K562 (cell line): ENCODE results near the gene SUGP1. TPM values are rescaled to one million over a fixed set of nuclear protein-coding genes. Genes with fewer than 3 reads are reported as not detected.

ENCODE experiments used
- BHLHE40 ChIP-seq: IDR thresholded peaks from 2 replicates; pipeline ENCODE4 v1.6.1; 2011; ENCODE audit warnings: low read length, improper control_type of control experiment
- FIP1L1 ChIP-seq: fragments of 200-400 bp; formaldehyde crosslinking; IDR thresholded peaks from 2 replicates; pipeline ENCODE4 v1.6.1; 2018; ENCODE audit warnings: mild to moderate bottlenecking, low read depth, low read length; ENCODE audit not compliant: poor library complexity, severe bottlenecking
- ILK ChIP-seq: fragments of 450-650 bp; IDR thresholded peaks from 2 replicates; pipeline ENCODE4 v1.6.1; 2016; ENCODE audit warnings: missing genetic modification characterization, low read depth, mild to moderate bottlenecking, missing compliant biosample characterization, moderate library complexity, borderline replicate concordance
- KDM2B ChIP-seq: fragments of 250-450 bp; sonication (Bioruptor Pico); IDR thresholded peaks from 2 replicates; pipeline ENCODE4 v1.8.0; 2021; ENCODE audit warnings: mild to moderate bottlenecking, moderate library complexity
- MAZ ChIP-seq, 2 experiments: fragments of 450-650 bp in 1 of 2; sonication (generic) in 1 of 2; formaldehyde crosslinking; IDR thresholded peaks in 1 of 2; conservative IDR thresholded peaks in 1 of 2; 2 replicates each; pipeline versions ENCODE4 v1.4.0 to v1.5.0; 2020; ENCODE audit warnings: mild to moderate bottlenecking in 1 of 2, missing genetic modification reagents in 1 of 2
- NFIX ChIP-seq: fragments of 250-450 bp; sonication (Bioruptor Pico); IDR thresholded peaks from 2 replicates; pipeline ENCODE4 v1.4.0; 2020; ENCODE audit warnings: low read depth, mild to moderate bottlenecking, moderate library complexity
- PYGO2 ChIP-seq: fragments of 450-650 bp; IDR thresholded peaks from 2 replicates; pipeline ENCODE4 v1.6.1; 2016; ENCODE audit warnings: mild to moderate bottlenecking, missing genetic modification characterization, moderate library complexity, missing compliant biosample characterization
- RBM25 ChIP-seq: fragments of 200-400 bp; formaldehyde crosslinking; IDR thresholded peaks from 2 replicates; pipeline ENCODE4 v1.6.1; 2018; ENCODE audit warnings: low read length, low read depth, moderate library complexity; ENCODE audit not compliant: severe bottlenecking
- SMARCA4 ChIP-seq: fragments of 450-650 bp; IDR thresholded peaks from 2 replicates; pipeline ENCODE4 v1.6.1; 2016
- TCF7 ChIP-seq: sonication (generic); IDR thresholded peaks from 2 replicates; pipeline ENCODE4 v1.6.1; 2016; ENCODE audit warnings: antibody characterized with exemption, borderline replicate concordance
- ZNF124 ChIP-seq: sonication (generic); formaldehyde crosslinking; IDR thresholded peaks from 2 replicates; pipeline ENCODE4 v1.8.1; 2022; ENCODE audit warnings: missing genetic modification reagents
- ZNF146 ChIP-seq: IDR thresholded peaks from one replicate; pipeline ENCODE4 v1.6.1; 2018; ENCODE audit warnings: missing compliant biosample characterization; ENCODE audit not compliant: unreplicated experiment
- ZNF444 ChIP-seq: fragments of 250-450 bp; sonication (Bioruptor Pico); IDR thresholded peaks from 2 replicates; pipeline ENCODE4 v1.4.0; 2020; ENCODE audit warnings: mild to moderate bottlenecking, moderate library complexity
- ZNF561 ChIP-seq: fragments of 450-650 bp; formaldehyde crosslinking; conservative IDR thresholded peaks from 2 replicates; pipeline ENCODE4 v1.4.0; 2020; ENCODE audit warnings: mild to moderate bottlenecking, moderate library complexity
- polyA plus RNA-seq, 8 experiments: library from polyadenylated mRNA; depleted of rRNA in 4 of 8; stranded (reverse) in 5 of 8; unstranded in 3 of 8; fragments of >200 nt; fragmentation: Nextera tagmentation in 2 of 8; fragmentation: Illumina TruSeq in 1 of 8; extraction: Ambion mirVana in 2 of 8; extraction: Trizol in 1 of 8; gene quantifications; 2 replicates each; pipeline versions ENCODE4 v1.2.1 to v1.2.3, GENCODE V29; 2011 to 2014; ENCODE audit warnings: inconsistent platforms in 1 of 8, missing spikeins in 1 of 8
- total RNA-seq, 7 experiments: library from RNA; depleted of rRNA in 6 of 7; stranded (reverse); fragments of >200 nt in 6 of 7; fragmentation: Illumina TruSeq in 2 of 7; extraction: Trizol in 2 of 7; gene quantifications; 2 replicates each; pipeline versions ENCODE4 v1.2.1 to v1.2.3, GENCODE V29; 2011 to 2021; ENCODE audit warnings: low replicate concordance in 1 of 7
- TF ChIP-seq, protein P1 (sequence below), 2 experiments: fragments of 450-650 bp in 1 of 2; sonication (generic) in 1 of 2; formaldehyde crosslinking in 1 of 2; IDR thresholded peaks; 2 replicates each; pipeline versions ENCODE4 v1.7.1 to v1.9.0; 2016 to 2022; ENCODE audit warnings: inconsistent platforms in 1 of 2, mild to moderate bottlenecking in 1 of 2, missing genetic modification reagents in 1 of 2
- TF ChIP-seq, protein P2 (sequence below): sonication (generic); formaldehyde crosslinking; IDR thresholded peaks from 2 replicates; pipeline ENCODE4 v1.8.0; 2022; ENCODE audit warnings: mild to moderate bottlenecking, missing genetic modification reagents

SUGP1 gene
- total and polyA plus RNA-seq, 9 of the 15 experiments (the other 6 are each of a cell fraction or from before 2014, with no cell fraction given): 1.0 to 53.3 (median 32.4) TPM

DNA sequence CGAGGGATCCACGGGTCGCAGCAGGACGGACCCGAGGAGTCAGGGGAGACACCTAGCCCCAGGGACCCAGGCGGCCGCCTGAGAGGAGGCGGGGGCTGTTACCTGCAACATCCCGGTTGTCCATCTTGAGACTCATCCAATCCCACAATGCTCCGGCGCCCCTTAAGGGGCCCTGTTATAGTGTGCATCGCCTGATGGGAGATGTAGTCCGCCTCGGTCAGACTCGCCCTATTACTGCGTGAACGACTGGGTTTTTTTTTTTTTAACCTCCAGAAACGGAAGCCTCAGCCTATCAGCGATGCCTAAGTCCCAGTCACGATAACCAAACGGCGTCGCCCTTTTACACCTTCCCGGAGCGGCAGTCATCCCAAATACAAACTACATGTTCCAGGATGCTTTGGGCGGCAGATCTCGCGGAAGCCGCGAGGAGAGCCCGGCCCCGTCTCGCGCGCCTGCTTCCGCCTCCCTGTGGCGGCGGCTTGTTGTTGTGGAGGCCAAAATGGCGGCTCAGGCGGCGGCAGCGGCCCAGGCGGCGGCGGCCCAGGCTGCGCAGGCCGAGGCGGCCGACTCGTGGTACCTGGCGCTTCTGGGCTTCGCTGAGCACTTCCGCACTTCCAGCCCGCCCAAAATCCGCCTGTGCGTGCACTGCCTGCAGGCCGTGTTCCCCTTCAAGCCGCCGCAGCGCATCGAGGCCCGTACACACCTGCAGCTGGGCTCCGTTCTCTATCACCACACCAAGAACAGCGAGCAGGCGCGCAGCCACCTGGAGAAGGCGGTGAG is at the start of gene SUGP1, which contains the start of gene MAU2 (continued):
- TF ChIP-seq, protein P1, sequence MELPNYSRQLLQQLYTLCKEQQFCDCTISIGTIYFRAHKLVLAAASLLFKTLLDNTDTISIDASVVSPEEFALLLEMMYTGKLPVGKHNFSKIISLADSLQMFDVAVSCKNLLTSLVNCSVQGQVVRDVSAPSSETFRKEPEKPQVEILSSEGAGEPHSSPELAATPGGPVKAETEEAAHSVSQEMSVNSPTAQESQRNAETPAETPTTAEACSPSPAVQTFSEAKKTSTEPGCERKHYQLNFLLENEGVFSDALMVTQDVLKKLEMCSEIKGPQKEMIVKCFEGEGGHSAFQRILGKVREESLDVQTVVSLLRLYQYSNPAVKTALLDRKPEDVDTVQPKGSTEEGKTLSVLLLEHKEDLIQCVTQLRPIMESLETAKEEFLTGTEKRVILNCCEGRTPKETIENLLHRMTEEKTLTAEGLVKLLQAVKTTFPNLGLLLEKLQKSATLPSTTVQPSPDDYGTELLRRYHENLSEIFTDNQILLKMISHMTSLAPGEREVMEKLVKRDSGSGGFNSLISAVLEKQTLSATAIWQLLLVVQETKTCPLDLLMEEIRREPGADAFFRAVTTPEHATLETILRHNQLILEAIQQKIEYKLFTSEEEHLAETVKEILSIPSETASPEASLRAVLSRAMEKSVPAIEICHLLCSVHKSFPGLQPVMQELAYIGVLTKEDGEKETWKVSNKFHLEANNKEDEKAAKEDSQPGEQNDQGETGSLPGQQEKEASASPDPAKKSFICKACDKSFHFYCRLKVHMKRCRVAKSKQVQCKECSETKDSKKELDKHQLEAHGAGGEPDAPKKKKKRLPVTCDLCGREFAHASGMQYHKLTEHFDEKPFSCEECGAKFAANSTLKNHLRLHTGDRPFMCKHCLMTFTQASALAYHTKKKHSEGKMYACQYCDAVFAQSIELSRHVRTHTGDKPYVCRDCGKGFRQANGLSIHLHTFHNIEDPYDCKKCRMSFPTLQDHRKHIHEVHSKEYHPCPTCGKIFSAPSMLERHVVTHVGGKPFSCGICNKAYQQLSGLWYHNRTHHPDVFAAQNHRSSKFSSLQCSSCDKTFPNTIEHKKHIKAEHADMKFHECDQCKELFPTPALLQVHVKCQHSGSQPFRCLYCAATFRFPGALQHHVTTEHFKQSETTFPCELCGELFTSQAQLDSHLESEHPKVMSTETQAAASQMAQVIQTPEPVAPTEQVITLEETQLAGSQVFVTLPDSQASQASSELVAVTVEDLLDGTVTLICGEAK (IDR thresholded peaks at IDR 0.05): peak; percentile 79
- TF ChIP-seq, protein P1 (CRISPR knock-in tag; IDR thresholded peaks at IDR 0.05): no peak
- TF ChIP-seq ZNF561 (no peak), FIP1L1 (peak; percentile 77), PYGO2 (tag) (no peak), ILK (tag) (no peak), SMARCA4 (no peak), TCF7 (0 out of 2 replicates have a peak, but pooled peaks have one; percentile 31), RBM25 (peak; percentile 98), NFIX (CRISPR knock-in tag) (no peak), ZNF124 (CRISPR knock-in tag) (peak; percentile 60; the same call in 1 of the 2 replicates), MAZ (CRISPR knock-in tag; conservative IDR thresholded peaks at IDR 0.05 in 1 of 2, IDR thresholded peaks at IDR 0.05 in 1 of 2) (peak in 1 of 2 experiments; percentile 79; a peak in 3 of 4 replicates), BHLHE40 (no peak), ZNF146 (CRISPR knock-in tag) (no peak), ZNF444 (CRISPR knock-in tag) (no peak), KDM2B (CRISPR knock-in tag) (no peak)
- TF ChIP-seq, protein P2, sequence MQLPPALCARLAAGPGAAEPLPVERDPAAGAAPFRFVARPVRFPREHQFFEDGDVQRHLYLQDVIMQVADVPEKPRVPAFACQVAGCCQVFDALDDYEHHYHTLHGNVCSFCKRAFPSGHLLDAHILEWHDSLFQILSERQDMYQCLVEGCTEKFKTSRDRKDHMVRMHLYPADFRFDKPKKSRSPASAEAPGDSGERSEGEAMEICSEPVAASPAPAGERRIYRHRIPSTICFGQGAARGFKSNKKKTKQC (CRISPR knock-in tag): peak; percentile 93
